GM10248 (cell line): ENCODE measurements around the gene NPHP1.
"Not testable (repeated sequence)": the region's sequence is repeated elsewhere in the genome, so short reads cannot be mapped to it uniquely, and the experiment has no call there.

Source experiments
- CTCF ChIA-PET: fragments of 300-600 bp; sonication (Branson Sonifier 250); formaldehyde crosslinking; extraction: SDS; loops from one replicate; lab custom pipeline; 2021; ENCODE audit warnings: antibody characterized with exemption; lab: Yijun Ruan, JAX
- POLR2A ChIA-PET: fragments of 350-650 bp; sonication (Branson Sonifier 250); formaldehyde crosslinking; extraction: SDS; loops from one replicate; lab custom pipeline; 2020; ENCODE audit warnings: antibody characterized with exemption; lab: Yijun Ruan, JAX
- DNase-seq: peaks from one replicate; pipeline ENCODE4 v3.0.0; 2012; ENCODE audit errors: extremely low spot score
- TF ChIP-seq, protein P1 (sequence below): IDR thresholded peaks from 2 replicates; pipeline ENCODE4 v1.5.1; 2012; ENCODE audit warnings: mild to moderate bottlenecking, low read depth; ENCODE audit errors: extremely low read depth, missing control alignments, control extremely low read depth

NPHP1 gene

DNA sequence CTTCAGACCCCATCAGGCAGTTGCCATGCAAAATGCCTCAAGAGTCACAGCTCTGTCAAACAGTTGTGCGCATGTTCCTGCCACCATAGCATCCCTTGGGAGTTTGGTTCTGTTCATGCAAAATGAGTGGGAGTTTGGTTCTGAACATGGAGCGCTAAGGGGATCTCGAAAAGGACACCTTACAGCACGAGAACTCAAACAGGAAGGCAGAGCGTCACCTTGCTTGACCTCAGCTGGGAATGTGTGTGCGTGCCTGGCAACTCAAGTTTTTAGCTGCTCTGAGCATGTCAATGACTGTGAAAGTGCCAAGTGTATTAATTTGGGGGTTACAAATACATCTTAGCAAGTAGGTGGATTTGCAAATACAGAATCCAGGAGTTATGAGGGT, 105.8 kb downstream of the NPHP1 start:
- TF ChIP-seq, protein P1, sequence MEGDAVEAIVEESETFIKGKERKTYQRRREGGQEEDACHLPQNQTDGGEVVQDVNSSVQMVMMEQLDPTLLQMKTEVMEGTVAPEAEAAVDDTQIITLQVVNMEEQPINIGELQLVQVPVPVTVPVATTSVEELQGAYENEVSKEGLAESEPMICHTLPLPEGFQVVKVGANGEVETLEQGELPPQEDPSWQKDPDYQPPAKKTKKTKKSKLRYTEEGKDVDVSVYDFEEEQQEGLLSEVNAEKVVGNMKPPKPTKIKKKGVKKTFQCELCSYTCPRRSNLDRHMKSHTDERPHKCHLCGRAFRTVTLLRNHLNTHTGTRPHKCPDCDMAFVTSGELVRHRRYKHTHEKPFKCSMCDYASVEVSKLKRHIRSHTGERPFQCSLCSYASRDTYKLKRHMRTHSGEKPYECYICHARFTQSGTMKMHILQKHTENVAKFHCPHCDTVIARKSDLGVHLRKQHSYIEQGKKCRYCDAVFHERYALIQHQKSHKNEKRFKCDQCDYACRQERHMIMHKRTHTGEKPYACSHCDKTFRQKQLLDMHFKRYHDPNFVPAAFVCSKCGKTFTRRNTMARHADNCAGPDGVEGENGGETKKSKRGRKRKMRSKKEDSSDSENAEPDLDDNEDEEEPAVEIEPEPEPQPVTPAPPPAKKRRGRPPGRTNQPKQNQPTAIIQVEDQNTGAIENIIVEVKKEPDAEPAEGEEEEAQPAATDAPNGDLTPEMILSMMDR = no peak
- ChIA-PET POLR2A (no interaction called here), CTCF (no interaction called here)
- no peak for DNase-seq

DNA sequence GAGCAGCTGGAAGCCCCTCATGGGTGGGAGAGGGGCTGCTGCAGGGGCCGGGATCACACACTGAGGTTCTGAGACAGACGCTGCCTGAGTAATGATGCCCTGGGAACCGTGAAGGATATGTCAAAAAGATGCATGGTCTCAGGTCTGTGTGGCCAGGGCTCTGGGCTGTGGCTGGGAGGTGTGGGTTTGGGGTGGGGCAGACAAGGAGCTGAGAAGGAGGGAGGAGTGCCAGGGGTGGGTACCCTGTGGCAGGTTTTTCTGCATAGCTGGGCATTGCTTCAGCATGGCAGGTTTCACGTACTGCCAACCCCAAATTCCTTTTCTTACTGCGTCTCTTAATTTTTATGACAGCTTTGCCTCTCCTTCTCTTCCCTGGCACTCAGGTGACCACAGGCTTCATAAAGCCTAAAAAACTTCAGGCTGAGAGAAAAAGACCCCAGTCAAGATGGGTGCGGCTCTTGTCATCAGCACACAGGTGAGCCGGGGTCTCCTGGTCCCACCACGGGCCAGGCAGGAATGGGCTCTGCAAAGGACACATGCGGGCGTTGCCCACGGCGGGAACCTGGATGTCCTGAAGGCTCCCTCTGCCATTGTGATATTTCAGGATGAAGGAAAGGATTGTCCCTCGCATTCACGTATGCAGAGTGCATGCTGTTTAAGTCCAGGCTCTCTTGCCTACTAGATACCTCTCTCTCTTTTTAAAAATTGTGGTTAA, 107.2 kb downstream of the NPHP1 start:
- no peak for DNase-seq
- ChIA-PET POLR2A (no interaction called here), CTCF (no interaction called here)
- TF ChIP-seq, protein P1 = no peak

DNA sequence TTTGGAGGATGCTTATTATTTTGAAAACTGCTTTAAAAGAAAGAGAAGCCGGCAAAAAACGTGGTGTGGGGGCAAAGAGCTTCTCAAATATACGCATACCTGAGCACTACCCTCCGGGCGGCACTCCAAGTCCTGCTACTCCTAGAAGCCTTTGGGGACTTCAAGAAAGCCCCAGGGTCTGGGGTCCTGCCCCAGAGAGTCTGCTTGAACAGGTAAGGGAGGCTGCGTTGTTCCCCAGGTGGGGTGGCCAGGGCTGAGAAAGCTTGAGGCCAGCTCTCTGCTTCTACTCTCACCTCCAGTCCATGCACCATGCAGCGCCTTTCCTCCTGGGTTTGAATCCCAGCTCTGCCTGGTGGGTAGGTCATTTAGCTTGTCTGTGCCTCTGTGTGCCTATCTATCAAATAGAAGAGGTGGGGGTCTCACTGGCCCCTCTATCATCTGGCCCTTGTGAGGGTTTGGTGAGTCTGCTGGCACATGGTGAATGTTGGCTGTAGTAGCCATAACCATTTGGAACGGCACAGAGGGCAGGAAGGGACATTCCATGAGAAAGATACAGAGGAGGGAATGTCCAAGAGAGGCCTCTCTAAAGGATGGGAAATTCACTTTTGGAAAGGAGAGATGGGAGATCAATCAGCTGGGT, 108.7 kb downstream of the NPHP1 start:
- ChIA-PET POLR2A (interaction anchor here (0.6 kb wide), 1 partner anchor 995 kb away, joined by 11 read pairs; no protein-coding TSS in a partner anchor), CTCF (no interaction called here)
- TF ChIP-seq, protein P1 = no peak
- DNase-seq = no peak

DNA sequence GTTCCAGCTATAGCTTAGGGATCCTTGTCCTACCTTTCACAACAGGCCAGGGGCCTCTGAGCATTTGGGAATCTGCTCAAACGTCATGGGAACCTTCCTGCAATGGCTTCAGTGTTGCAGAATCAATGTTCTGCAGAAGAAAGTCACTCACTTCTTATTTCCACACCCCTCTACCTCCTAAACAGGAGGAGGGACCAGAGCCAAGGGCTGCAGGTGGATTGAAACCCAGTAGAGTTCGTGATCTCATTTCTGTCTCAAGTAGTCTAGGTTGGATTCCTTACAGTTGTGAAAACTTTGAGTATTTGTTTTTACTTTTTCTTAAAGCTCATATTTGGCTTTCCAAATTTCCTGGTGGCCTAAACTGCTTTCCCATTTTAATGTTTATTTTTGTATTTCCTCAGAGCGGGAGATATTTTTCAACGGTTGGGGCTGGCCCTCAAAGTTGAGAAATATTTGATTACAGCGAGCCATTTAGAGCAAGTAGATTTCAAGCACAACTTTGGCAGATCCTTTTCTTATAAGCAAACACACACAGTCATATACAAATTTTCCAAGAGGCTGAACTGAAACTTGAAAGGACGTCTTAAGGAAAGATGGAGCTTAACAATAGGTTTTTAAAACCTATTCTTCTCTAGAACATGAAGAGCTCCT, 109.8 kb downstream of the NPHP1 start:
- POLR2A ChIA-PET, CTCF ChIA-PET, DNase-seq: not testable (repeated sequence)

DNA sequence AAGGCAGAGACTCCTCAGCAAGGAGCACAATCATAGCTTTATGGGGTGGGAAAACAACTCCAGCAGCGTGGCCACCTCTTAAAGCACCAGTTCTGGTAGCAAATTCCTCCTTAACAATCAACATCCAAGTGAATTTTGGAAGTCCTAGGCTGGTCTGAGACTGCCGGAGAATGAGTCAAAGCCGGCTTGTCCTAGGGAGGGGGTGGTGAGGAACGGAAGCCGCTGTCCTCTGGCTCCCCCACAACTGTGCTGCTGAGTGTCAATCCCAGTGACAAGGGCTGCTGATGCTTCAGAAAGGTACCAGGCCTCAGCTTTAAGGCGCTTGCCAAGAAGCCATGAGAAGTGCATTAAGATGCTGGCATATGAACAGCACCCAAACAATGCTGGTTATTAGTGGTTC, 110.9 kb downstream of the NPHP1 start:
- DNase-seq, POLR2A ChIA-PET, CTCF ChIA-PET: not testable (repeated sequence)

DNA sequence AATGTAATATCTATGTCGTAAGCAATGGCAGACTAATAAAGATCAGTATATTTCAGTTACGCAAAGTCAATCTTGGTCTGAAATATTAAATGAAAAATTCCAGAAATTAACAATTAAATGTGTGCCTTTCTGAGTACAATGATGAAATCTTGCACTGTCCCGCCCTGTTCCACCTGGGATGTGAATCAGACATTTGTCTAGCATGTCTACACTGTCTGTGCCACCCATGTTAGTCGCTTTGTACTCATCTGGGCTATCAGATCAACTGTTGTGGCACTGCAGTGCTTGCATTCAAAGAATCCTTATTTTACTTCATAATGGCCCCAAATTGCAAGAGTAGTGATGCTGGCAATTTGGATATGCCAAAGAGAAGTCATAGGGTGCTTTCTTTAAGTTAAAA, 114.6 kb downstream of the NPHP1 start:
- POLR2A ChIA-PET, DNase-seq, CTCF ChIA-PET: not testable (repeated sequence)

DNA sequence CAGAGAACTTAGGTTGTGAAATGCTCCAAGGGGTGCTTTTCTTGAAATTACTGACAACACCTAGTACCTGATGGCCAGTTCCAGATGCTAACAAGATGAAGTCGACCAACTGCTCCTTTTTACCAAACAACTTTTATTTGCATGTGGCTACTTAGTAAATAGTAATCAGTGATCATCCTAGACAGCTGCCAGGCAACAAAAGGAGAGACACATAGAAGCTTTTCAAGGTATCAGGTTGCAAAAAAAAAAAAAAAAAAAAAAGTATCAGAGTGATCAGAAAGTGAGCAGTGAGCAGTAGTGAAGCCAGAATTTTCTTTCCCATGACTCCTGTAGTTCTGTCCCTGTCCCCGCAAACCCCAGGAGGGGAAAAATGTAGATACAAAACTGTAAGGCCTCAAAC, 121.1 kb downstream of the NPHP1 start:
- DNase-seq, CTCF ChIA-PET, POLR2A ChIA-PET: not testable (repeated sequence)

DNA sequence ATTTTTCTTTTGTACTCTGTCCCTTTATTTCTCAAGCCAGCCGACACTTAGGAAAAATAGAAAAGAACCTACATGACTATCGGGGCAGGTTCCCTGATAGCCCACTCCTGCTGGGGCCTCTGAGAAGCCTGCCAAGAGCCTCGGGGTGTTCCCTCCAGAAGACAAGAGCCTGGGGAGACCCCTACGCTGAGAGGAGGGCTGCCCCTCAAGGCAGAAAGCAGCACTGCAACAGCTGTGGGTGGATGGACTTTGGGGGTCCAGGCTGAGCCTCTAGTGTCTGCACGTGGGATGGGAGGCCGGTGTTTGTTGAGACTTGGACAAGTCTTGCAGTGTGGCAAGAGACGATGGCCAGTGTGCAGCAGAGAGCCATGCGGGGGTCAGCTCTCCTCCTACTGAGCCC, 121.7 kb downstream of the NPHP1 start:
- CTCF ChIA-PET, DNase-seq, POLR2A ChIA-PET: not testable (repeated sequence)

DNA sequence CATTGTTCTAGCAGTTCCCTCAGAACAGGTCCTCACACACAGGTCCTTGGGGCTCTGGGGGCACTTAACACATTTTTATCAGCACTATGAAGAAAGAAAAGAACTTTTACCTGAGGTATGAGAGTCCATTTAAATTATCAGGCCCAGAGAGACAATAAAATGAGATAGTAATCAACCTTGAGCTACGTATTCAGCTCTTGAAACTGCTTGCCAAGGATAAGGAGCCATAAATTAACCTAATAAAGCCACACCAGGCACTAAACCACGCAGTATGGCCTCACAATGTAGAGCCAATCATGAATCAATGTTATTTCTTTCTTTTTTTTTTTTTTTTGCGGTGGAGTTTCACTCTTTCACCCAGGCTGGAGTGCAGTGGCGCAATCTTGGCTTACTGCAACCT, 126.7 kb downstream of the NPHP1 start:
- POLR2A ChIA-PET, CTCF ChIA-PET, DNase-seq: not testable (repeated sequence)

DNA sequence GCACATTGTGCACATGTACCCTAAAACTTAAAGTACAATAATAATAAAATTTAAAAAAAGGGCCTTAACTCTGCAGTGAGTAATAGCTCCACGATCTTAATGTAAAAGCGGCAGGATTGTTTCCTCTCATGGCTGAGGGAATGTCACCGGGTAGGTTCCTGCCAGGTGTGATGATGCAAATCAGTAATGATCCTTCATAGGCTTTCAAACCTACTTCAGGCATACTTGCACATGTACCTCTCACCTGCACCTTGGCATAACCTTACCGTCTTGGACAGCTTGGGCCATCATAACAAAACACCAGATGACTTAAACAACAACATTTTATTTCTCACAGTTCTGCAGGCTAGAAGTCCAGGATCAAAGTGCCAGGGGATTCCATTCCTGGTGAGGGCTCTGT, 128.9 kb downstream of the NPHP1 start:
- CTCF ChIA-PET, POLR2A ChIA-PET, DNase-seq: not testable (repeated sequence)
